Measurements from ENCODE around the gene ZNF446. TPM values are rescaled to one million over a fixed set of nuclear protein-coding genes. Genes with fewer than 3 reads are reported as not detected.

Gene ZNF446
- total and polyA plus RNA-seq, 10 of the 15 experiments (the other 5 are each of a cell fraction or from before 2014, with no cell fraction given) = 0.14 to 6.9 (median 4.1) TPM

DNA sequence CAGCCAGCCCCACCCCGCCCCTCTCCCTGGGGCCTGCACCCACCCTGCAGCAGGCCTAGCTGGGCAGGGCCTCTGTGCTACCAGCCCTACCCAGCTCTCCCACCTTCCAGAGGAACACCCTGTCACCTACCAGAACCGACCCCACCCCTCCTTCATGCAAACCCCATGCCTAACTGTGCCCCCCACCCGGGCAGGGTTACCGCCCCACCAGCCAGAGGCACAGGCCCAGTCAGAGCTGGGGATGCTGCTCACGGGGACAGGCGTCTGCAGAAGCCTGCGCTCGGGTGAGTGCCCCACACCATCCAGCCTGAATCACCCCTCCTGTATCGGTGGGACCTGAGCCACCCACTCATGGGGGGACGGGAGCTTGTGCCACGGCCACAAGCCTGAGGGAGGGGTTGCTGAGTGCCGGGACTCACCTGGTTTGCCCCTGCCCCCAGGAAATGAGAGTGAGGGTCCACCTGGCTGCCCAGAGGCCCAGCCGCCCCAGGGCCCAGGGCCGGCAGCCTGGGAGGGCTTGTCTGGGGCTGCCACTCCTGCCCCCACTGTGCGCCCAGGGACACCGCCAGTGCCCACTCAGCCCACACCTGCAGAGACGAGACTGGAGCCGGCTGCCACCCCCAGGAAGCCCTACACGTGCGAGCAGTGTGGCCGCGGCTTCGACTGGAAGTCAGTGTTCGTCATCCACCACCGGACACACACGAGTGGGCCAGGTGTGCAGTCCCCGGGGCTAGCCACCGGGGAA is 3.8 kb downstream of the ZNF446 start:
- Histone ChIP-seq H3K4me1 (ENCODE audit: control insufficient read depth, insufficient read depth, low read length) (peaks cover 17% of the 10 kb centered on the region), H3K27me3 (replicated peaks in 1 of 2; ENCODE audit: control insufficient read depth in 2 of 2, insufficient read depth in 2 of 2, low read length in 1 of 2) (no peaks in the 10 kb centered on the region), H2AFZ (ENCODE audit: control insufficient read depth, low read depth, low read length) (no peak overlapping the region), H3K9me3 (replicated peaks; ENCODE audit: control insufficient read depth, insufficient read depth, low read length) (no peaks in the 10 kb centered on the region), H3K79me2 (ENCODE audit: control insufficient read depth, insufficient read depth, low read length) (no peaks in the 10 kb centered on the region; the same call in 1 of the 2 replicates), H4K20me1 (ENCODE audit: control insufficient read depth, insufficient read depth) (no peaks in the 10 kb centered on the region), H3K9ac (ENCODE audit: control insufficient read depth, insufficient read depth, low read length) (no peak overlapping the region), H3K36me3 (ENCODE audit: control insufficient read depth in 2 of 2, insufficient read depth in 2 of 2, low read length in 1 of 2) (no peaks in the 10 kb centered on the region; a peak in 2 of 4 replicates), H3K4me3 (no peak overlapping the region), H3K4me2 (ENCODE audit: control insufficient read depth, insufficient read depth) (no peak overlapping the region), H3K27ac (ENCODE audit: control insufficient read depth, insufficient read depth) (no peak overlapping the region)
- no peak for ATAC-seq
- ChIA-PET CTCF (no interaction called here), SMC1A (ENCODE audit: uncharacterized antibody, unreplicated experiment) (no interaction called here), POLR2A (no interaction called here), RAD21 (ENCODE audit: unreplicated experiment) (no interaction called here)
- TF ChIP-seq CHD4 (IDR thresholded peaks at IDR 0.05) (no peak), RBBP5 (conservative IDR thresholded peaks at IDR 0.05) (no peak), SREBF1 (IDR thresholded peaks at IDR 0.05; ENCODE audit: low read length) (no peak), PAX8 (IDR thresholded peaks at IDR 0.05) (no peak), ZNF217 (IDR thresholded peaks at IDR 0.05) (no peak), YBX1 (IDR thresholded peaks at IDR 0.05) (no peak), BCL11A (IDR thresholded peaks at IDR 0.05; ENCODE audit: low read depth, low read length) (no peak), EGR1 (IDR thresholded peaks at IDR 0.05; ENCODE audit: borderline replicate concordance in 1 of 2, low read depth in 2 of 2, low read length in 2 of 2) (no peak), HDAC2 (IDR thresholded peaks at IDR 0.05) (no peak)
- TF ChIP-seq, protein P1, sequence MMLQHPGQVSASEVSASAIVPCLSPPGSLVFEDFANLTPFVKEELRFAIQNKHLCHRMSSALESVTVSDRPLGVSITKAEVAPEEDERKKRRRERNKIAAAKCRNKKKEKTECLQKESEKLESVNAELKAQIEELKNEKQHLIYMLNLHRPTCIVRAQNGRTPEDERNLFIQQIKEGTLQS (IDR thresholded peaks at IDR 0.05; ENCODE audit: borderline replicate concordance, extremely low read depth, low read depth, low read length) = no peak
- TF ChIP-seq, protein P2, sequence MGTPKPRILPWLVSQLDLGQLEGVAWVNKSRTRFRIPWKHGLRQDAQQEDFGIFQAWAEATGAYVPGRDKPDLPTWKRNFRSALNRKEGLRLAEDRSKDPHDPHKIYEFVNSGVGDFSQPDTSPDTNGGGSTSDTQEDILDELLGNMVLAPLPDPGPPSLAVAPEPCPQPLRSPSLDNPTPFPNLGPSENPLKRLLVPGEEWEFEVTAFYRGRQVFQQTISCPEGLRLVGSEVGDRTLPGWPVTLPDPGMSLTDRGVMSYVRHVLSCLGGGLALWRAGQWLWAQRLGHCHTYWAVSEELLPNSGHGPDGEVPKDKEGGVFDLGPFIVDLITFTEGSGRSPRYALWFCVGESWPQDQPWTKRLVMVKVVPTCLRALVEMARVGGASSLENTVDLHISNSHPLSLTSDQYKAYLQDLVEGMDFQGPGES (IDR thresholded peaks at IDR 0.05) = no peak
- no peak for DNase-seq (ENCODE audit: low read depth, low spot score)
- in situ Hi-C loops (cut with MboI) (no loop called here), intact Hi-C loops (cut with micrococcal nuclease; ENCODE audit: unreplicated experiment) (no loop called here)
- FAIRE-seq = no peak
- 76% methylated on average over 25 of the region's 28 CpGs for WGBS (ENCODE audit: insufficient coverage, insufficient replicate concordance, low lambda C conversion rate, missing lambda C conversion rate)
- no TSS peak for BruUV-seq (replicated peaks)
